ENCODE data around the gene CELSR2.

CELSR2 gene

DNA sequence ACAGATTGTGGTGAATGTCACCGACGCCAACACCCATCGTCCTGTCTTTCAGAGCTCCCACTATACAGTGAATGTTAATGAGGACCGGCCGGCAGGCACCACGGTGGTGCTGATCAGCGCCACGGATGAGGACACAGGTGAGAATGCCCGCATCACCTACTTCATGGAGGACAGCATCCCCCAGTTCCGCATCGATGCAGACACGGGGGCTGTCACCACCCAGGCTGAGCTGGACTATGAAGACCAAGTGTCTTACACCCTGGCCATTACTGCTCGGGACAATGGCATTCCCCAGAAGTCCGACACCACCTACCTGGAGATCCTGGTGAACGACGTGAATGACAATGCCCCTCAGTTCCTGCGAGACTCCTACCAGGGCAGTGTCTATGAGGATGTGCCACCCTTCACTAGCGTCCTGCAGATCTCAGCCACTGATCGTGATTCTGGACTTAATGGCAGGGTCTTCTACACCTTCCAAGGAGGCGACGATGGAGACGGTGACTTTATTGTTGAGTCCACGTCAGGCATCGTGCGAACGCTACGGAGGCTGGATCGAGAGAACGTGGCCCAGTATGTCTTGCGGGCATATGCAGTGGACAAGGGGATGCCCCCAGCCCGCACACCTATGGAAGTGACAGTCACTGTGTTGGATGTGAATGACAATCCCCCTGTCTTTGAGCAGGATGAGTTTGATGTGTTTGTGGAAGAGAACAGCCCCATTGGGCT lies 3.0 kb downstream of the CELSR2 start:
- no peak for DNase-seq (ENCODE audit: low read depth)

DNA sequence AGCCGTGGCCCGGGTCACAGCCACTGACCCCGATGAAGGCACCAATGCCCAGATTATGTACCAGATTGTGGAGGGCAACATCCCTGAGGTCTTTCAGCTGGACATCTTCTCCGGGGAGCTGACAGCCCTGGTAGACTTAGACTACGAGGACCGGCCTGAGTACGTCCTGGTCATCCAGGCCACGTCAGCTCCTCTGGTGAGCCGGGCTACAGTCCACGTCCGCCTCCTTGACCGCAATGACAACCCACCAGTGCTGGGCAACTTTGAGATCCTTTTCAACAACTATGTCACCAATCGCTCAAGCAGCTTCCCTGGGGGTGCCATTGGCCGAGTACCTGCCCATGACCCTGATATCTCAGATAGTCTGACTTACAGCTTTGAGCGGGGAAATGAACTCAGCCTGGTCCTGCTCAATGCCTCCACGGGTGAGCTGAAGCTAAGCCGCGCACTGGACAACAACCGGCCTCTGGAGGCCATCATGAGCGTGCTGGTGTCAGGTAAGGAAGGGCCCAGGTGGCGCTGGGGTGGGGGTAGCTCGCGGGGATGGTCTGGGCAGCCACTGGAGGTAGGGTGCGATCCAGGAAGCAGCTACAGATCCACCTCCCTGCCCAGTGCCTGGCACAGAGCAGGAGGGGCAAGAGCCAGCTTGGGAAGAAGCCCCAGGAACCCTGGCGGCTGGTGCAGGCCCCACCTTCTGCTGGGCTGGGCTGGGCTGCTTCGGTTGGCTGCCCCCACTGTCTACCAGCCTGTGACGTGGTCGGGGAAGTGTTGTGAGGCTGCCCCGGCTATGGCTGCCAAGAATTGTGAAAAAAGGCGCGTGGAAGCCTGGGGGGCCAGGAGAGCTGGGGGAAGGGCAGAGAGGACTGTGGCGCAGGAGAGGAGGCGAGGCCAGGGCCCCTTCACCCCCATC lies 3.8 kb downstream of the CELSR2 start:
- no peak for DNase-seq (ENCODE audit: low read depth)

DNA sequence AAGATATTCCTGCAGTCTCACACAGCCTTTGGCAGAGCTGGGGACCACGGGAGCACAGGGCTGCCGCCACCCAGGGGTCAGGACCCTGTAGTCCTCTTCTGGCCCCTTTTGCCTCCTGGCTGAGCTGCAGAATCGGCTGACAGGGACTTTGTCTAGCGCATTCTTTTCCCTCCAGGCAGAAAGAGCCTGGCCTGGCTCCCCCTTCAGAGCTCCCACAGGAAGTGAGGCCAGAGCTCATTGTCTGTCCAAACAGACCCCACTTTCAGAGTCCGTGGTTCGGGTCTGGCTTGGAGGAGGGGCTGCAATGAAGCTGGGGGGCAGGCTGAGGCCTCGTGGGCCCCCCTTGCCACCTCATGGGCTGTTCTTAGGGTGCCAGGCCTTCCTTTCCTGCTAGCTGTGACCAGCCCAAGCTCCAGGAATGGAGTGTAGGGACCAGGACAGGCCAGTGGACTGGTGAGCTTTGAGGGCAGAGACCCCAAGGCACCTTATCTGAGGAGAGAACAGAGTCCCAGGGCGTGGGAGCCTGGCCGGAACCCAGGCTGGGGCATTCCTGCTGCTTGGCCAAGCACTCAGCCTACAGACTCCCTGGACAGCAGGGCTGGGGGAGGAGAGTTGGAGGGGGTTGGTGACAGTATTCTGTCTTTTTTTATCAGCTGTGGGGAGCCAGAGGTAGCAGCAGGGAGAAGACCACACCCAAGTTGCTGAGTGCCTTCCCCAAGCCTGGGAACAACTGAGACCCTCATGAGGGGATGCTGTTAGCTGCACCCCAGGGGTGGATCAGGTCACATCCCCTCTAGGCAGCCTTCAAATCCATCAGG lies 4.7 kb downstream of the CELSR2 start:
- no peak for DNase-seq (ENCODE audit: low read depth)

- DNase-seq (ENCODE audit: low read depth): no peak
Measured at GRCh38 chr1:109254621-109255096, 5.3 kb downstream of the CELSR2 start.

- DNase-seq (ENCODE audit: low read depth): no peak
Measured at GRCh38 chr1:109255097-109255651, 5.8 kb downstream of the CELSR2 start.

DNA sequence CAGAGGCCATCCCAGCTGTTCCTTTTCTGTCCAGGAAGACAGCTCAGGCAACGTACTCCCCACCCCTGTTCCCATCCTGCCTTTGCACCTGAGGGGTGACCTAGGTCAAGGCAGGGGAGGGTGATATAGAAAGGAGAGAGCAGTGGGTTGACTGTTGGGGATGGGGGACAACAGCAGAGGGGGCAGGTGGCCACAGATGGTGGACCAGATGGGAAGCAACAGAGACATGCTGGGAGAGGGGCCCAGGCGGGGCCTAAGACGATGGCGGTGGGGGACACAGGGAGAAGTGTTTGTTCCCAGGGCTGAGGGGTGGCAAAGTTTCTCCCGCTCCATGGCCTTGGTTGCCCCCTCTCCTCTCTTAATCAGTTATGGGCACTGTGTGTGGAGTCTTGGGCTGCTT lies 6.3 kb downstream of the CELSR2 start:
- no peak for DNase-seq (ENCODE audit: low read depth)

DNA sequence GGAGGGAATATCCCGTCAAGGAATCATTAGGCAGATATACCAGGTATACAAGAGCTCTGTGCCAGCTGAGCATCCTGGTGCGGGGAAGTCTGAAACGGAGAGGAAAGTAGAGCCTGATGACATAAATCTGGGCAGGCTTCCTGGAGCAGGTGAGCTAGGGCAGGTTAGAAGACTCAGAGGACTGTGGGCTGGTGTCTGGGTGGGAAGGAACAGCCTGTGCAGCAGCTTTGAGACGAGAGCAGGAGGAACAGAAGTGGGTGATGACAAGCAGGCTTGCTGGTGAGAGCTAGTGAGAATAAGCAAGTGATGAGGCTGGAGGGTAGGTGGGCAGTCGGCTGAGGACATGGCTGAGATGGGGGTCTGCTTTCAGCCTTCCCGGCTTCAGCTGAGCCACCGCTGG lies 6.7 kb downstream of the CELSR2 start:
- DNase-seq (ENCODE audit: low read depth): no peak

GRCh38 chr1:109256971-109257681 lies 7.8 kb downstream of the CELSR2 start:
- no peak for DNase-seq (ENCODE audit: low read depth)

DNA sequence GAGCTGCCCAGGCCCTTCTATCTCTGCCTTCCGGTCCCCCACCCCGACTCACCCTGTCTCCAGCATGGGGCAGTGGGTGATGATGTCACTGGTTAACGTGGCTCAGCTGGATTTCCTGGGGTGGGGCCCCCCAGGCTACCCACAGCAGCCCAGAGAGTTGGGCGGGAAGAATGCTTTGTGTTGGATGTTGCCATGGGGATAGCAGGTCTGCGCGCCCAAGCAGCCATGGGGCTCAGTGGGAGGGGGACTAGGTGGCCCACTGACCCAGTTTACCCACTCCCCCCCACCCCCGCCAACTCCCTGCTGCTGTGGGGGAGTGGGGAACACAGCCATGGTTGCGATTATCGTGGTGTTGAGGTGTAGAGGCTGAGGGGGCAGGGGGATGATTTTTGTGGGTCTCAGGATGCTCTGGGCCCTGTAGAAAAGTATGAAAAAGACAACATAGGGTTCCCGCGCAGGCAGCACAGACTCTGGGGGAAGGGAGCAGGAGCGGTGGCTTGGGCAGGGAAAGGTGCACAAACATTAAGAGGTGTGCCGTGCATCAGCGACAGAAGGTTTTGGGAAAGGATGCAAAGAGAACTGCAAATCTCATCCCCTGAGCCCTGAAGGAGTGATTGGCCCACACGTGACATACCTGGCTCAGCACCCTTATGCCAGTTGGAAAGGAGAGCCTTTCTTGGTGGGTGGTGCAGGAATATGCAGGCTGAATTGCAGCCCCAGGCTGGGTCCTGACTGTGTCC lies 8.5 kb downstream of the CELSR2 start:
- DNase-seq (ENCODE audit: low read depth): no peak

DNA sequence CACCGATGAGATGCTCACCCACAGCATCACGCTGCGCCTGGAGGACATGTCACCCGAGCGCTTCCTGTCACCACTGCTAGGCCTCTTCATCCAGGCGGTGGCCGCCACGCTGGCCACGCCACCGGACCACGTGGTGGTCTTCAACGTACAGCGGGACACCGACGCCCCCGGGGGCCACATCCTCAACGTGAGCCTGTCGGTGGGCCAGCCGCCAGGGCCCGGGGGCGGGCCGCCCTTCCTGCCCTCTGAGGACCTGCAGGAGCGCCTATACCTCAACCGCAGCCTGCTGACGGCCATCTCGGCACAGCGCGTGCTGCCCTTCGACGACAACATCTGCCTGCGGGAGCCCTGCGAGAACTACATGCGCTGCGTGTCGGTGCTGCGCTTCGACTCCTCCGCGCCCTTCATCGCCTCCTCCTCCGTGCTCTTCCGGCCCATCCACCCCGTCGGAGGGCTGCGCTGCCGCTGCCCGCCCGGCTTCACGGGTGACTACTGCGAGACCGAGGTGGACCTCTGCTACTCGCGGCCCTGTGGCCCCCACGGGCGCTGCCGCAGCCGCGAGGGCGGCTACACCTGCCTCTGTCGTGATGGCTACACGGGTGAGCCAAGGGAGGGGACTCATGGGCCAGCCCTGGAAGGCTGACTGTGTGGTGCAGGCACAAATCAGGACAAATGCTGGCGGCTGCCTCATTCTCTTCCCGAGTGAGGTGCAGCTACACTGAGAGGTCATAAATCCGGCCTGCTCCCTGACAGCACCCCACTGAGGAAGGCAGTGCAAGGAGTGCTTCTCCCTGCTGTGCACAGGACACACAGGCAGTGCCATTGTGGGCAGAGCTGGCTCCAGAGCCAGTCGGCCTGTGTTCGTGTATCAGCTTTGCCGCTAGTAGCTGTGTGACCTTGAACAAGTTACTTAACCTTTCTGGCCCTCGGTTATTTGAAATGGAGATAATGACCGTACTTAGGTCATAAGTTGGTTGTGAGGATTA lies 9.4 kb downstream of the CELSR2 start:
- no peak for DNase-seq (ENCODE audit: low read depth)

GRCh38 chr1:109259674-109260557 lies 10.6 kb downstream of the CELSR2 start:
- no peak for DNase-seq (ENCODE audit: low read depth)

DNA sequence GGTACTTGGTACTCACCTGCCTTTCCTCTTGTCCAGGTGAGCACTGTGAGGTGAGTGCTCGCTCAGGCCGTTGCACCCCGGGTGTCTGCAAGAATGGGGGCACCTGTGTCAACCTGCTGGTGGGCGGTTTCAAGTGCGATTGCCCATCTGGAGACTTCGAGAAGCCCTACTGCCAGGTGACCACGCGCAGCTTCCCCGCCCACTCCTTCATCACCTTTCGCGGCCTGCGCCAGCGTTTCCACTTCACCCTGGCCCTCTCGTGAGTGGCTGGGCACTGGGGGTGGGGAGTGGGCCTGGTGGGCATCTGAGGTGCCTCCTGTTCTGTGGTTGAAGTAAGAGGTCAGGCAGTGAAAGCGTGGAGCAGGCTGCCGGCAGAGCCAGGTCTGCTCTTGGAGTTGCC lies 11.7 kb downstream of the CELSR2 start:
- DNase-seq (ENCODE audit: low read depth): no peak

- DNase-seq (ENCODE audit: low read depth): no peak
Measured at GRCh38 chr1:109261578-109261977, 12.2 kb downstream of the CELSR2 start.

GRCh38 chr1:109262231-109263055 lies 13.1 kb downstream of the CELSR2 start:
- no peak for DNase-seq (ENCODE audit: low read depth)

- no peak for DNase-seq (ENCODE audit: low read depth)
Measured at GRCh38 chr1:109263234-109263596, 13.9 kb downstream of the CELSR2 start.

DNA sequence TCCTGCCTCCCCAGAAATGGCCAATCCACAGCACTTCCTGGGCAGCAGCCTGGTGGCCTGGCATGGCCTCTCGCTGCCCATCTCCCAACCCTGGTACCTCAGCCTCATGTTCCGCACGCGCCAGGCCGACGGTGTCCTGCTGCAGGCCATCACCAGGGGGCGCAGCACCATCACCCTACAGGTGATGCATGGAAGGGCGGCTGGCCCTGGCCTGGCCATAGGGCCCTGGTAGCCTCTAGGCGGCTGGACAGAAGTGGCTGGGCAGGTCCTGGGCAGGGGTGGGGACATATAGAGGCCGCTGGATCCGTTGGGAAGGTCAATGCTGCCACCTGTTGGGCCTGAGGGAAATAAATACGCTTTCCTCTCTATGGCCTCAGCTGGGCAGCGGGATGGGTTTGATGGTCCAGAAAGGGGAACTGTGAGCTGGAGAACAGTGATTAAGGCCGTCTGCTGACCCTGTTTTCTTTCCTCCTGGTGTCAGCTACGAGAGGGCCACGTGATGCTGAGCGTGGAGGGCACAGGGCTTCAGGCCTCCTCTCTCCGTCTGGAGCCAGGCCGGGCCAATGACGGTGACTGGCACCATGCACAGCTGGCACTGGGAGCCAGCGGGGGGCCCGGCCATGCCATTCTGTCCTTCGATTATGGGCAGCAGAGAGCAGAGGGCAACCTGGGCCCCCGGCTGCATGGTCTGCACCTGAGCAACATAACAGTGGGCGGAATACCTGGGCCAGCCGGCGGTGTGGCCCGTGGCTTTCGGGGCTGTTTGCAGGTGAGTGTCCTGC lies 14.4 kb downstream of the CELSR2 start:
- no peak for DNase-seq (ENCODE audit: low read depth)

DNA sequence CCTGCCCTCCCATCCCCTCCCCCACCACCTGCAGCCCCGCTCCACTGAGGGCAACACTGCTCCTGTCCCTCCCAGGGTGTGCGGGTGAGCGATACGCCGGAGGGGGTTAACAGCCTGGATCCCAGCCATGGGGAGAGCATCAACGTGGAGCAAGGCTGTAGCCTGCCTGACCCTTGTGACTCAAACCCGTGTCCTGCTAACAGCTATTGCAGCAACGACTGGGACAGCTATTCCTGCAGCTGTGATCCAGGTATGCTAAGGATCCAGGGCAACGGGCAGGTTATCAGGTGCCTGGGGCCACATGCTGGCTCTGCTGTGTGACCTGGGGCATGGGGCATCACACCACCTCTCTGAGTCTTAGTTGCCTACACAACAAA lies 15.0 kb downstream of the CELSR2 start:
- no peak for DNase-seq (ENCODE audit: low read depth)

Measured in HS-5 (cell line).